ENCODE measurements around the gene OXNAD1. TPM values are rescaled to one million over a fixed set of nuclear protein-coding genes. Genes with fewer than 3 reads are reported as not detected.
A peak's percentile ranks its signal among the peaks of the same experiment; 100 is the strongest.

OXNAD1 gene
- total and polyA plus RNA-seq, 2 of the 13 experiments (the other 11 are each of a cell fraction or from before 2014, with no cell fraction given), result 9.9 to 18.8 TPM

DNA sequence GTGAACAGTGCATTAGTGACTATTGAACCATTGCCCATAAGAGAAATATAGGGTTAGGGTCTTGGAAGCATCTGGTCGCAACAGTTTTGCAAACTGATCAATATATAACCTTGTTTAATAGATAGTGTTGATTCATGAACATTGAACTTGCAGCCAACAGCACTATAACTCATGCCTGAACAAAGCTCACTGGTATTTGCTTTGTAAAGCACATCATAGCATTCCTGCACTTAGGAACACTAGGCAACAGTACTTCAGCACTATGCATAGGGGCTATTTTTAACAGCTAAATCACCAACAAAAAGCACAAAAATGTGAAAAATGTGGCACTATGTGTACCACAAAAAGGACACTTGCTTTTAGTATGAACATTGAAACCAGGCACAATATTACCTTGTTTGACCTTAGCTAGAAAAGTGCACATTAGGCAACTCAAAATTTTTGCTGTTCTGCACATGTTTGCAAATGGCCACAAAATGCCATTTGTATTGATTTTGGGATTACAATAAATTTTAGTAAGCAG, 68.0 kb downstream of the OXNAD1 start (continued):
- TF ChIP-seq, protein P1, sequence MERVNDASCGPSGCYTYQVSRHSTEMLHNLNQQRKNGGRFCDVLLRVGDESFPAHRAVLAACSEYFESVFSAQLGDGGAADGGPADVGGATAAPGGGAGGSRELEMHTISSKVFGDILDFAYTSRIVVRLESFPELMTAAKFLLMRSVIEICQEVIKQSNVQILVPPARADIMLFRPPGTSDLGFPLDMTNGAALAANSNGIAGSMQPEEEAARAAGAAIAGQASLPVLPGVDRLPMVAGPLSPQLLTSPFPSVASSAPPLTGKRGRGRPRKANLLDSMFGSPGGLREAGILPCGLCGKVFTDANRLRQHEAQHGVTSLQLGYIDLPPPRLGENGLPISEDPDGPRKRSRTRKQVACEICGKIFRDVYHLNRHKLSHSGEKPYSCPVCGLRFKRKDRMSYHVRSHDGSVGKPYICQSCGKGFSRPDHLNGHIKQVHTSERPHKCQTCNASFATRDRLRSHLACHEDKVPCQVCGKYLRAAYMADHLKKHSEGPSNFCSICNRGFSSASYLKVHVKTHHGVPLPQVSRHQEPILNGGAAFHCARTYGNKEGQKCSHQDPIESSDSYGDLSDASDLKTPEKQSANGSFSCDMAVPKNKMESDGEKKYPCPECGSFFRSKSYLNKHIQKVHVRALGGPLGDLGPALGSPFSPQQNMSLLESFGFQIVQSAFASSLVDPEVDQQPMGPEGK (CRISPR knock-in tag; IDR thresholded peaks at IDR 0.05), result peak; percentile 40; the same call in 1 of the 2 replicates
- no peak for TF ChIP-seq ZBTB3 (CRISPR knock-in tag; IDR thresholded peaks at IDR 0.05; ENCODE audit: borderline replicate concordance, low read depth)
- TF ChIP-seq, protein P2, sequence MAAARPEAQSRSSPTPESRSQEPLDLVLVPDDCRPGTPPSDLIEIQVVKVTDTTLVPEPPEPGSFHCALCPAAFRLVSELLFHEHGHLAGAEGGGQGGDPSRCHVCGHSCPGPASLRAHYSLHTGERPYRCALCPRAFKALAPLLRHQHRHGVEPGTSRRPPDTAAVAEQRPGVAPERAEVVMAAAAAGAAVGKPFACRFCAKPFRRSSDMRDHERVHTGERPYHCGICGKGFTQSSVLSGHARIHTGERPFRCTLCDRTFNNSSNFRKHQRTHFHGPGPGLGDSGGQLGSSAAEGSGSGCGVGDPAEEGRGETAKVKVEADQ (CRISPR knock-in tag; IDR thresholded peaks at IDR 0.05; ENCODE audit: borderline replicate concordance), result peak; percentile 83; the same call in 1 of the 2 replicates
- no peak for TF ChIP-seq CHCHD3 (CRISPR knock-in tag; IDR thresholded peaks at IDR 0.05)
- TF ChIP-seq FIP1L1 (IDR thresholded peaks at IDR 0.05; ENCODE audit: borderline replicate concordance, insufficient read depth, low read depth, low read length), result no peak
- TF ChIP-seq, protein P3, sequence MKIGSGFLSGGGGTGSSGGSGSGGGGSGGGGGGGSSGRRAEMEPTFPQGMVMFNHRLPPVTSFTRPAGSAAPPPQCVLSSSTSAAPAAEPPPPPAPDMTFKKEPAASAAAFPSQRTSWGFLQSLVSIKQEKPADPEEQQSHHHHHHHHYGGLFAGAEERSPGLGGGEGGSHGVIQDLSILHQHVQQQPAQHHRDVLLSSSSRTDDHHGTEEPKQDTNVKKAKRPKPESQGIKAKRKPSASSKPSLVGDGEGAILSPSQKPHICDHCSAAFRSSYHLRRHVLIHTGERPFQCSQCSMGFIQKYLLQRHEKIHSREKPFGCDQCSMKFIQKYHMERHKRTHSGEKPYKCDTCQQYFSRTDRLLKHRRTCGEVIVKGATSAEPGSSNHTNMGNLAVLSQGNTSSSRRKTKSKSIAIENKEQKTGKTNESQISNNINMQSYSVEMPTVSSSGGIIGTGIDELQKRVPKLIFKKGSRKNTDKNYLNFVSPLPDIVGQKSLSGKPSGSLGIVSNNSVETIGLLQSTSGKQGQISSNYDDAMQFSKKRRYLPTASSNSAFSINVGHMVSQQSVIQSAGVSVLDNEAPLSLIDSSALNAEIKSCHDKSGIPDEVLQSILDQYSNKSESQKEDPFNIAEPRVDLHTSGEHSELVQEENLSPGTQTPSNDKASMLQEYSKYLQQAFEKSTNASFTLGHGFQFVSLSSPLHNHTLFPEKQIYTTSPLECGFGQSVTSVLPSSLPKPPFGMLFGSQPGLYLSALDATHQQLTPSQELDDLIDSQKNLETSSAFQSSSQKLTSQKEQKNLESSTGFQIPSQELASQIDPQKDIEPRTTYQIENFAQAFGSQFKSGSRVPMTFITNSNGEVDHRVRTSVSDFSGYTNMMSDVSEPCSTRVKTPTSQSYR (CRISPR knock-in tag; IDR thresholded peaks at IDR 0.05; ENCODE audit: borderline replicate concordance), result no peak; the same call in 1 of the 2 replicates
- no peak for TF ChIP-seq ISX (CRISPR knock-in tag; conservative IDR thresholded peaks at IDR 0.05)

Measured in HepG2 (cell line).